HEK293 (cell line): ENCODE results near the gene OSGEPL1.

Experiments
- CTCF ChIA-PET: fragments of 350-600 bp; formaldehyde crosslinking; extraction: SDS; loops from one replicate; lab custom pipeline; 2021; ENCODE audit warnings: antibody characterized with exemption; lab: Yijun Ruan, JAX
- POLR2A ChIA-PET: fragments of 300-600 bp; formaldehyde crosslinking; extraction: SDS; loops from one replicate; lab custom pipeline; 2020; ENCODE audit warnings: antibody characterized with exemption, inconsistent platforms; lab: Yijun Ruan, JAX
- H3K27ac ChIP-seq: fragments of 200-500 bp; sonication (Bioruptor generic); 2 replicates; pipeline ENCODE4 v1.5.1; 2014; ENCODE audit warnings: low read depth, low read length, control low read depth, inconsistent platforms; ENCODE audit errors: extremely low read depth
- H3K36me3 ChIP-seq, 2 experiments: fragments of 200-500 bp in 1 of 2; sonication (Bioruptor generic) in 1 of 2; 1 replicate in 1 of 2; 2 replicates in 1 of 2; pipeline ENCODE4 v1.5.1; 2014 to 2017; ENCODE audit warnings: inconsistent platforms in 2 of 2, low read length in 2 of 2; ENCODE audit not compliant: control insufficient read depth in 2 of 2, insufficient read depth in 1 of 2
- H3K4me1 ChIP-seq: fragments of 200-500 bp; sonication (Bioruptor generic); 2 replicates; pipeline ENCODE4 v1.5.1; 2014; ENCODE audit warnings: mild to moderate bottlenecking, low read length, inconsistent platforms; ENCODE audit not compliant: control insufficient read depth, insufficient read depth
- H3K4me3 ChIP-seq: 2 replicates; pipeline ENCODE4 v1.5.1; 2011; ENCODE audit warnings: low read depth, mild to moderate bottlenecking, control low read depth, low read length, moderate library complexity
- H3K9me3 ChIP-seq: fragments of 200-500 bp; sonication (Bioruptor generic); 2 replicates; pipeline ENCODE4 v1.5.1; 2014; ENCODE audit warnings: low read depth, low read length, inconsistent platforms; ENCODE audit not compliant: control insufficient read depth, insufficient read depth
- ATF2 ChIP-seq: fragments of 450-650 bp; formaldehyde crosslinking; IDR thresholded peaks from 2 replicates; pipeline ENCODE4 v1.5.1; 2016; ENCODE audit warnings: missing biosample characterization, missing genetic modification characterization, low read depth
- KLF10 ChIP-seq: fragments of 450-650 bp; IDR thresholded peaks from 2 replicates; pipeline ENCODE4 v1.5.1; 2018; ENCODE audit warnings: missing biosample characterization, mild to moderate bottlenecking, missing genetic modification characterization
- PRDM1 ChIP-seq: fragments of 450-650 bp; formaldehyde crosslinking; IDR thresholded peaks from 2 replicates; pipeline ENCODE4; 2016; ENCODE audit warnings: missing biosample characterization, missing genetic modification characterization
- PRDM10 ChIP-seq: fragments of 450-650 bp; formaldehyde crosslinking; IDR thresholded peaks from 2 replicates; pipeline ENCODE4 v1.5.1; 2016; ENCODE audit warnings: missing biosample characterization, missing genetic modification characterization
- PRDM4 ChIP-seq: fragments of 450-650 bp; formaldehyde crosslinking; IDR thresholded peaks from 2 replicates; pipeline ENCODE4 v1.5.1; 2017; ENCODE audit warnings: missing biosample characterization, missing genetic modification characterization
- SP7 ChIP-seq: fragments of 450-650 bp; formaldehyde crosslinking; IDR thresholded peaks from 2 replicates; pipeline ENCODE4 v1.5.1; 2016; ENCODE audit warnings: missing biosample characterization, missing genetic modification characterization
- TRIM28 ChIP-seq: IDR thresholded peaks from 2 replicates; pipeline ENCODE4 v1.6.1; 2011; ENCODE audit warnings: low read length, control low read depth, borderline replicate concordance
- ZBTB17 ChIP-seq: fragments of 450-650 bp; formaldehyde crosslinking; IDR thresholded peaks from 2 replicates; pipeline ENCODE4 v1.5.1; 2016; ENCODE audit warnings: missing biosample characterization, missing genetic modification characterization
- ZBTB48 ChIP-seq: fragments of 450-650 bp; formaldehyde crosslinking; IDR thresholded peaks from 2 replicates; pipeline ENCODE4 v1.5.1; 2016; ENCODE audit warnings: missing biosample characterization, missing genetic modification characterization
- ZFP69B ChIP-seq: fragments of 450-650 bp; formaldehyde crosslinking; IDR thresholded peaks from 2 replicates; pipeline ENCODE4 v1.5.1; 2016; ENCODE audit warnings: missing biosample characterization, missing genetic modification characterization
- ZNF2 ChIP-seq: fragments of 450-650 bp; formaldehyde crosslinking; IDR thresholded peaks from 2 replicates; pipeline ENCODE4 v1.5.1; 2016; ENCODE audit warnings: missing biosample characterization, missing genetic modification characterization
- ZNF280D ChIP-seq: fragments of 450-650 bp; formaldehyde crosslinking; IDR thresholded peaks from 2 replicates; pipeline ENCODE4 v1.5.1; 2016; ENCODE audit warnings: missing biosample characterization, missing genetic modification characterization
- ZNF335 ChIP-seq: fragments of 450-650 bp; formaldehyde crosslinking; conservative IDR thresholded peaks from 2 replicates; pipeline ENCODE4 v1.5.1; 2016; ENCODE audit warnings: missing biosample characterization, missing genetic modification characterization
- ZNF561 ChIP-seq: fragments of 450-650 bp; IDR thresholded peaks from 2 replicates; pipeline ENCODE4 v1.5.1; 2018; ENCODE audit warnings: missing biosample characterization, missing genetic modification characterization, borderline replicate concordance
- ZNF610 ChIP-seq: fragments of 450-650 bp; formaldehyde crosslinking; IDR thresholded peaks from 2 replicates; pipeline ENCODE4 v1.5.1; 2016; ENCODE audit warnings: missing biosample characterization, missing genetic modification characterization, borderline replicate concordance
- ZNF629 ChIP-seq: fragments of 450-650 bp; formaldehyde crosslinking; IDR thresholded peaks from 2 replicates; pipeline ENCODE4 v1.5.1; 2017; ENCODE audit warnings: missing biosample characterization, missing genetic modification characterization
- ZNF658 ChIP-seq: fragments of 450-650 bp; formaldehyde crosslinking; IDR thresholded peaks from 2 replicates; pipeline ENCODE4; 2016; ENCODE audit warnings: missing biosample characterization, missing genetic modification characterization
- ZNF692 ChIP-seq: fragments of 450-650 bp; formaldehyde crosslinking; IDR thresholded peaks from 2 replicates; pipeline ENCODE4 v1.5.1; 2016; ENCODE audit warnings: missing biosample characterization, missing genetic modification characterization
- ZNF747 ChIP-seq: fragments of 450-650 bp; formaldehyde crosslinking; IDR thresholded peaks from 2 replicates; pipeline ENCODE4 v1.5.1; 2016; ENCODE audit warnings: missing biosample characterization, missing genetic modification characterization
- ZSCAN5A ChIP-seq: fragments of 450-650 bp; formaldehyde crosslinking; IDR thresholded peaks from 2 replicates; pipeline ENCODE4 v1.5.1; 2016; ENCODE audit warnings: missing biosample characterization, missing genetic modification characterization

The OSGEPL1 gene

GRCh38 chr2:189762551-189763298 is at the start of gene OSGEPL1:
Gene OSGEPL1 (minus strand): TSS chr2:189762792. CDS start chr2:189761640, 1,152 bp downstream.
- H3K4me1 ChIP-seq: no peaks in the 10 kb centered on the region
- H3K4me3 ChIP-seq: peak within 1 kb of the TSS; percentile 80
- peak within 1 kb of the TSS; percentile 81 for H3K27ac ChIP-seq
- H3K36me3 ChIP-seq: peaks cover 5 to 21% of the 10 kb centered on the region in 2 experiments; a peak in 2 of 3 replicates
- no peaks in the 10 kb centered on the region for H3K9me3 ChIP-seq
- ChIA-PET POLR2A (interaction anchor here (0.6 to 1.5 kb wide), 12 partner anchors 9 to 685 kb away, joined by 3 to 24 read pairs (median 4); partner anchors contain the start of genes ASNSD1, HIBCH, ORMDL1 and PMS1), CTCF (interaction anchor here (0.6 to 3.4 kb wide), 16 partner anchors 10 to 1419 kb away, joined by 3 to 27 read pairs (median 4); partner anchors contain the start of genes ANKAR and ASNSD1)
- TF ChIP-seq ZNF2 (peak; percentile 68; the same call in 1 of the 2 replicates), ZNF692 (peak; percentile 61; the same call in 1 of the 2 replicates), PRDM10 (peak; percentile 60), ZFP69B (tag by site-specific recombination) (peak; percentile 38; the same call in 1 of the 2 replicates), PRDM1 (tag by site-specific recombination) (peak; percentile 95), ZNF658 (tag by site-specific recombination) (no peak), KLF10 (tag by site-specific recombination) (no peak), ZNF629 (peak; percentile 79; the same call in 1 of the 2 replicates), ZNF747 (tag by site-specific recombination) (no peak), ZBTB48 (tag by site-specific recombination) (peak; percentile 70; the same call in 1 of the 2 replicates), ATF2 (tag by site-specific recombination) (peak; percentile 96), ZSCAN5A (tag by site-specific recombination) (0 out of 2 replicates have a peak, but pooled peaks have one; percentile 41), ZNF561 (0 out of 2 replicates have a peak, but pooled peaks have one; percentile 64), TRIM28 (peak; percentile 79; the same call in 1 of the 2 replicates), SP7 (tag by site-specific recombination) (0 out of 2 replicates have a peak, but pooled peaks have one; percentile 49), ZNF610 (tag by site-specific recombination) (peak; percentile 39; the same call in 1 of the 2 replicates), PRDM4 (tag by site-specific recombination) (0 out of 2 replicates have a peak, but pooled peaks have one; percentile 11), ZNF335 (peak; percentile 69), ZNF280D (tag by site-specific recombination) (no peak), ZBTB17 (tag by site-specific recombination) (peak; percentile 76)
